ENCODE results near the gene PITX2. TPM values are rescaled to one million over a fixed set of nuclear protein-coding genes. Genes with fewer than 3 reads are reported as not detected.

The PITX2 gene
- total RNA-seq, 1 experiment from 2014 or later = 8.5 TPM

DNA sequence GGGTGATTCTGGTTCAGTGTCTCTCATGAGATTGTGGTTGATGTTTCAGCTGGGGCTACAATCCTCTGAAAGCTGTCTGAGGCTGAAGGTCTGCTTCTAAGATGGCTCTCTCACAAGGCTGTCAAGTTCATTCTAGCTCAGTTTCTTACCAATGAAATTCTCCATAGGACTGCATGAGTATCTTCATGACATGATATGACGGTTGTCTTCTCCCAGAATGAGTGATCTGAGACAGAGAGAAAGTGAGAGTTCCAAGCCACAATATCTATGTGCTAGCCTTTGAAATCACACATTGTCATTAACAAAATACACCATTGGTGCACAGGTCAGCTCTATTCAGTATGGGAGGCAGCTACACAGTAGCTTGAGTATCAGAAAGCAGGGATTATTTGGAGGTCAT is 27.3 kb downstream of the PITX2 start:
- no peak overlapping the region for H2BK12ac ChIP-seq (ENCODE audit: insufficient read length, low read depth, low read length)
- Mint-ChIP-seq H3K4me3 (no peak overlapping the region), H3K9me3 (peaks cover 0 to 10% of the 10 kb centered on the region in 2 experiments; a peak in 3 of 5 replicates), H3K36me3 (ENCODE audit: insufficient read depth in 1 of 3, low read depth in 3 of 3) (peaks cover 0 to 23% (median 0%) of the 10 kb centered on the region in 3 experiments; a peak in 4 of 7 replicates), H3K27ac (no peak overlapping the region), H3K27me3 (ENCODE audit: low read depth) (no peaks in the 10 kb centered on the region; the same call in 1 of the 2 replicates), H3K4me1 (no peaks in the 10 kb centered on the region)
- H3K4me1 ChIP-seq (ENCODE audit: insufficient read depth, low read length) = no peaks in the 10 kb centered on the region
- no peak overlapping the region for H4K5ac ChIP-seq (ENCODE audit: insufficient read length, low read depth, low read length)
- no peaks in the 10 kb centered on the region for H3K27me3 ChIP-seq (ENCODE audit: insufficient read depth, low read length)
- no peak overlapping the region for H3K23ac ChIP-seq (ENCODE audit: insufficient read length, low read depth, low read length)
- no peak overlapping the region for H3K27ac ChIP-seq (ENCODE audit: insufficient read length, low read depth, low read length)
- H3K79me1 ChIP-seq (ENCODE audit: insufficient read depth, low read depth, low read length, poor library complexity, severe bottlenecking) = no peaks in the 10 kb centered on the region
- H3K4me2 ChIP-seq (ENCODE audit: insufficient read depth, insufficient read length, low read length) = no peak overlapping the region
- no peak overlapping the region for H2BK120ac ChIP-seq (ENCODE audit: low read depth, low read length, poor library complexity, severe bottlenecking)
- H3K9me3 ChIP-seq (ENCODE audit: control insufficient read depth, low read depth, low read length) = no peaks in the 10 kb centered on the region
- H2BK15ac ChIP-seq (ENCODE audit: low read depth, low read length) = no peak overlapping the region
- H3K9ac ChIP-seq (ENCODE audit: extremely low read depth, insufficient read length, low read length) = no peak overlapping the region
- no peak overlapping the region for H3K18ac ChIP-seq (ENCODE audit: insufficient read length, low read depth, low read length)
- no peak overlapping the region for H3K4ac ChIP-seq (ENCODE audit: low read depth, low read length)
- TF ChIP-seq, protein P1, sequence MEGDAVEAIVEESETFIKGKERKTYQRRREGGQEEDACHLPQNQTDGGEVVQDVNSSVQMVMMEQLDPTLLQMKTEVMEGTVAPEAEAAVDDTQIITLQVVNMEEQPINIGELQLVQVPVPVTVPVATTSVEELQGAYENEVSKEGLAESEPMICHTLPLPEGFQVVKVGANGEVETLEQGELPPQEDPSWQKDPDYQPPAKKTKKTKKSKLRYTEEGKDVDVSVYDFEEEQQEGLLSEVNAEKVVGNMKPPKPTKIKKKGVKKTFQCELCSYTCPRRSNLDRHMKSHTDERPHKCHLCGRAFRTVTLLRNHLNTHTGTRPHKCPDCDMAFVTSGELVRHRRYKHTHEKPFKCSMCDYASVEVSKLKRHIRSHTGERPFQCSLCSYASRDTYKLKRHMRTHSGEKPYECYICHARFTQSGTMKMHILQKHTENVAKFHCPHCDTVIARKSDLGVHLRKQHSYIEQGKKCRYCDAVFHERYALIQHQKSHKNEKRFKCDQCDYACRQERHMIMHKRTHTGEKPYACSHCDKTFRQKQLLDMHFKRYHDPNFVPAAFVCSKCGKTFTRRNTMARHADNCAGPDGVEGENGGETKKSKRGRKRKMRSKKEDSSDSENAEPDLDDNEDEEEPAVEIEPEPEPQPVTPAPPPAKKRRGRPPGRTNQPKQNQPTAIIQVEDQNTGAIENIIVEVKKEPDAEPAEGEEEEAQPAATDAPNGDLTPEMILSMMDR (conservative IDR thresholded peaks at IDR 0.05) = no peak
- no peak overlapping the region for H4K91ac ChIP-seq (ENCODE audit: insufficient read length, low read depth, low read length)
- no peak overlapping the region for H3K56ac ChIP-seq (ENCODE audit: insufficient read length, low read depth, low read length)
- H3K79me2 ChIP-seq (ENCODE audit: insufficient read depth, low read length) = no peaks in the 10 kb centered on the region
- DNase-seq = no peak
- no peak overlapping the region for H2BK5ac ChIP-seq (ENCODE audit: insufficient read length, low read length)
- no peak overlapping the region for H4K8ac ChIP-seq (replicated peaks; ENCODE audit: insufficient read length, low read depth, low read length)
- H2AFZ ChIP-seq (ENCODE audit: low read length) = no peak overlapping the region
- H3K23me2 ChIP-seq (ENCODE audit: insufficient read length, low read depth, low read length, poor library complexity, severe bottlenecking) = no peaks in the 10 kb centered on the region
- no peaks in the 10 kb centered on the region for H4K20me1 ChIP-seq (ENCODE audit: control insufficient read depth, insufficient read depth, insufficient read length)
- H2AK5ac ChIP-seq (ENCODE audit: insufficient read length, low read length) = no peak overlapping the region
- H3T11ph ChIP-seq (ENCODE audit: low read length) = no peak overlapping the region
- H3K14ac ChIP-seq (ENCODE audit: insufficient read depth, low read length) = no peak overlapping the region
- no CpG with 5 or more reads among the region's 1 CpG for WGBS (ENCODE audit: extremely low coverage, insufficient read length, low lambda C conversion rate)
- H2BK20ac ChIP-seq (ENCODE audit: low read depth, low read length, poor library complexity, severe bottlenecking) = no peak overlapping the region

Data from H9 (cell line).